Fibroblast of villous mesenchyme (primary cell): ENCODE measurements around the gene FOXO3. TPM values are rescaled to one million over a fixed set of nuclear protein-coding genes. Genes with fewer than 3 reads are reported as not detected.

Experiments
- DNase-seq: peaks from one replicate; pipeline ENCODE4 v3.0.0-alpha.2; 2010; ENCODE audit warnings: low read depth
- H3K4me3 ChIP-seq: 2 replicates; pipeline ENCODE4 v1.5.1; 2011; ENCODE audit warnings: low read depth, mild to moderate bottlenecking, low read length
- total RNA-seq: library from RNA; depleted of rRNA; stranded (reverse); fragments of >200 nt; gene quantifications from 2 replicates; pipeline ENCODE4 v1.2.3, GENCODE V29; 2012
- TF ChIP-seq, protein P1 (sequence below): IDR thresholded peaks from 2 replicates; pipeline ENCODE4 v1.5.1; 2012; ENCODE audit warnings: low read depth, mild to moderate bottlenecking, low read length; ENCODE audit not compliant: insufficient read depth

FOXO3 gene
- total RNA-seq, 1 donor, result 43.2 TPM

DNA sequence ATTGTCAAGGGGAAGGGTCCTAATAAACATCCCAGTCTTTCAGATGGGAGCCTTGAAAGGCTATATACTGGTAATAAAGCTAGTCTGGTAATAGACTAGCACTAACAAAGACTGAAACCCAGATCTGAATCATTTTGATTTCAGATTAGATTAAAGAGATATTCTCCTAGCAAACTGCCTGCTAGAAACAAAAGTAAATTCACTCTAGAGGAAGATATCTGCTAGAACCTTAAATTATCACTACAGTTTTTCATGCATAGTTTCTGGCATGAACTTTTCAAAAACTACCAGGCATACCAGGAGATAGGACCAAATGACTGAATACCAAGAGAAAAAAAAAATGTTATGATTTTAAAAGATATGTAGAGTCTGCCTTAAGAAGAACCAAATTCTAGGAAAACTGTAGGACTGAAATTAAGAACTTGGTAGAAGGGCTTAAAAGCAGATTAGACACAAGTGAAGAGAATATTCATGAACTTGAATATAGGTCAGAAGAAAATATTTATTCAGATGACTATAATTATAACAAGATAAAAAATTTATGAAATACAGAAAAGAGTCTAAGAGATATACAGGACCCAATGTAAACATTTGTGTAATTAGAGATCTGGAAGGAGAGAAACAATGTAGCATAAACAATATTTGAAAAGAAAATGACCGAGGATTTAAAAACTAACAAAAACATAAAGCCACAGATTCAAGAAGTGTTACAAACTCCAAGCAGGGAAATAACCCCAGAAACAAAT is 141.6 kb downstream of the FOXO3 start:
- TF ChIP-seq, protein P1, sequence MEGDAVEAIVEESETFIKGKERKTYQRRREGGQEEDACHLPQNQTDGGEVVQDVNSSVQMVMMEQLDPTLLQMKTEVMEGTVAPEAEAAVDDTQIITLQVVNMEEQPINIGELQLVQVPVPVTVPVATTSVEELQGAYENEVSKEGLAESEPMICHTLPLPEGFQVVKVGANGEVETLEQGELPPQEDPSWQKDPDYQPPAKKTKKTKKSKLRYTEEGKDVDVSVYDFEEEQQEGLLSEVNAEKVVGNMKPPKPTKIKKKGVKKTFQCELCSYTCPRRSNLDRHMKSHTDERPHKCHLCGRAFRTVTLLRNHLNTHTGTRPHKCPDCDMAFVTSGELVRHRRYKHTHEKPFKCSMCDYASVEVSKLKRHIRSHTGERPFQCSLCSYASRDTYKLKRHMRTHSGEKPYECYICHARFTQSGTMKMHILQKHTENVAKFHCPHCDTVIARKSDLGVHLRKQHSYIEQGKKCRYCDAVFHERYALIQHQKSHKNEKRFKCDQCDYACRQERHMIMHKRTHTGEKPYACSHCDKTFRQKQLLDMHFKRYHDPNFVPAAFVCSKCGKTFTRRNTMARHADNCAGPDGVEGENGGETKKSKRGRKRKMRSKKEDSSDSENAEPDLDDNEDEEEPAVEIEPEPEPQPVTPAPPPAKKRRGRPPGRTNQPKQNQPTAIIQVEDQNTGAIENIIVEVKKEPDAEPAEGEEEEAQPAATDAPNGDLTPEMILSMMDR, result no peak
- no peak for DNase-seq
- no peak overlapping the region for H3K4me3 ChIP-seq

DNA sequence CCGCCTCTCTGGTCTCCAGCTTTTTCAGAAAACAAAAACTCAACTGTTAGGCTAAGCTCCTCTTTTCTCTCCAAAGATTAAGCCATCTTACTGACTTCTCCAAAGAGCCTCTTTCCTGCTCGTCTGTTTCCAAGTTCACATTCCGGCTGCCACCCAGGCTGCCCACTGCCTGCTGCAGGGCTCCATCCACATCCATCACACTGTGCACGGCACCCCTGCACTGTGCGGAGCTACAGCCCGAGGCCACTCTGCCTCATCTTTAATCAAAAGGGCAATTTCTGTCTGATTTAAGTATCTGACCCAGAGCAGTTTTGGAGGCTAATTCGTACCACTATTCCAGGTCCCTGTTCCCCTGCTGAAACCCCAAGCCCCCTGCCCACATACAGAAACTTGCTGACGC is 145.9 kb downstream of the FOXO3 start:
- no peak for DNase-seq
- TF ChIP-seq, protein P1, result no peak
- no peak overlapping the region for H3K4me3 ChIP-seq

DNA sequence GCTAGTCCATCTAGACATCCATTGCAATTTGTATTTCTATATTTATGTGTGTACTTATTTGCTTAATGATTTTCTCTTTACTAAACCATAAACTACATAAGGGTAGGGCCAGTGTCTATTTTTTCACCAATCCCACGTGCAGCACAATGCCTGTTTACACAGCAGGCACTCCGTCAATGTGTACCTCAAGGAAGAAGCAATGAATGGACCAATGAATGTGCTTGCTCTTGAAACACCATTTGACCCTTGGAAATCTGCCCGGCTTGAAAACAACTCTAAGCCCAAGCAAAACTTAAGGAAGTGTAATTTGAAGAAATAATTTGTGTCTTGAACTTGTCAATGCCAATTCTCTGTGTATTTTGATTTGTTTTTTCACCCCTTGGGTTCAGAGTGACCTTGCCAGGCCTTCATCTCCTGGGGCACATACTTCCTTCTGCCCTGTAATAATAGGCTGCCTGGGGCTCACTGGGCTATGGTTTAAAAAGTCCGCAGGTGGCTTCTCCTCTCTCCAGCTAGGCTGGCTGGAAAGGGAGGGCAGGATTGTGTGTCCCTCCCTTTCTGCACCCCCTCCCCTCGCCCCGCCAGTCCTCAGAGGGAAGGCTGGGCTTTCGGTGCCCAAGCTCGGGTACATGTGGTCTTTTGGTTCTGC is 146.7 kb downstream of the FOXO3 start:
- no peak overlapping the region for H3K4me3 ChIP-seq
- TF ChIP-seq, protein P1, result no peak
- DNase-seq, result peak; percentile 60

- TF ChIP-seq, protein P1, result no peak
- no peak for DNase-seq
Measured at GRCh38 chr6:108710030-108710429, 149.3 kb downstream of the FOXO3 start.

DNA sequence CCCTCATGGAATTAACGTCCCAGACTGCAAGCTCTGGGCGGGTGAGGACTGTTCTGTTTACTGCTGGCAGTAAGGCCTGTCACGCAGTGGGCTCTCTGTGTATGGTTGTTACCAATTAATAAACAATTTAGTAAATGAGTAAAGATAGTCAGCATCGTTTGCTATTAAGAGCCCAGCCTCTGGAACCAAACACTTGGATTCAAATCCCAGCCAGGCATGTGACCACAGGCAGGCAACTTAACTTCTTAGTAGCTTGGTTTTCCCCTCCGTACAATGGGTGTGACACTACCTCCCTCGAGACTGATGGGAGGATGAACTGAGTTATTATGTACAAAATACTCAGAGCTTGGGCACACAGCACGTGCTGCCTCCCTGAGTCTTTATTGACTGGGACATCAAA is 149.8 kb downstream of the FOXO3 start:
- no peak for DNase-seq
- TF ChIP-seq, protein P1, result no peak
- no peak overlapping the region for H3K4me3 ChIP-seq

More at GRCh38 chr6:108710030-108710429, 149.3 kb downstream of the FOXO3 start:
- H3K4me3 ChIP-seq, result no peak overlapping the region

DNA sequence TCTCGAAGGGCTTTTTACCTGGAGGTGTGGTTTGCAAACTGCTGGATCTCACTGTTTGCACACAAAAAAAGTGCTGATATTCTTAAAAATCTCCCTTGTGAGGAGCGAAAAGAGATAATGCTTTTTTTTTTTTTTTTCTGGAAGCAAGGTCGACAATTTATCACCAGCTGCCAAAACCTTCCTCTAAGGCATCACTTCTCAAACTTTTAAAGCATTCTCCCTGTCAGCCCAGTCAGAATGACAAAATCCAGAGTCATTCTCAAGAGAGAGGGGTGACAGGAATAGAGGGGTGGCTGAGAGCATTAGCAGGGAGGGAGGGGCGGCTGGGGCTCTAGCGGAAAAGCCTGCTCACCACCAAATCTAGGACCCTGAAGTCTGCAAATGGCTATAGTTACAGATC is 150.4 kb downstream of the FOXO3 start:
- TF ChIP-seq, protein P1, result no peak
- no peak overlapping the region for H3K4me3 ChIP-seq
- no peak for DNase-seq
